Measurements from ENCODE around the gene DHRSX.
"Not testable (repeated sequence)": the region's sequence is repeated elsewhere in the genome, so short reads cannot be mapped to it uniquely, and the experiment has no call there.

The DHRSX gene

DNA sequence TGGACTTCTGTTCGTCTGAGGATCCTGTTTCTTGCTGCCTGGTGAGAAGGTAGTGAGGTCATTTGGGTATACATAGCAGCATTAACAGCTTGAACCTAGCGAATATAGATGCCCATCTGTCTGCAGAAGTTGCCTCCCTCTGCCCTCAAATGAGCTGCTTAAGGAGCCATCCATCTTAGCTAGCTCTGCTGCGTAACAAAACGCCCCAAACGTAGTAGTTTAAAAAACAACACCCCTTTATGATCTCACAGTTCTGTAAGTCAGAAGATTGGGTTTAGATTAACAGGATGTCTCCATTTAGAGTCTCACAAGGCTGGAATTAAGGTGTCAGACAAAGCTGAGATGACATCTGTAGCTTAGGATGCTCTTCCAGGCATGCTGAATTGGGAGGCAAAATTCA, 185.3 kb downstream of the DHRSX start:
- no peak for DNase-seq (ENCODE audit: low spot score)

DNA sequence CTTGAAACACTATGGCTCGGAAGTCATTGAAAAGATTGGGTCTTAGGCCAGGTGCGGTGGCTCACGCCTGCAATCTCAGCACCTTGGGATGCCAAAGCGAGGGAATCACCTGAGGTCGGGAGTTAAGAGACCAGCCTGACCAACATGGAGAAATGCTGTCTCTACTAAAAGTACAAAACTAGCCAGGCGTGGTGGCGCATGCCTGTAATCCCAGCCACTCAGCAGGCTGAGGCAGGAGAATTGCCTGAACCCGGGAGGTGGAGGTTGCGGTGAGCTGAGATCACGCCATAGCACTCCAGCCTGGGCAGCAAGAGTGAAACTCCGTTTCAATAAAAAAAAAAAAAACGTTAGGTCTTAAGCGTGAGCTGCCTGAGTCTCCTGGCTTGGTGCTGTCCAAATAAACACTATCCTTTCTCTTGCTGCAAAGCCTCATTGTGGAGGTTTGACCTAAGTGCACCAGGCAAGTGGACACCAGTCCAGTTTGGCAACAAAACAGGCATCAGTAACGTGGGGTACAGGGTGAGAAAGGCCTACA, 185.9 kb downstream of the DHRSX start:
- no peak for DNase-seq (ENCODE audit: low spot score)

DNA sequence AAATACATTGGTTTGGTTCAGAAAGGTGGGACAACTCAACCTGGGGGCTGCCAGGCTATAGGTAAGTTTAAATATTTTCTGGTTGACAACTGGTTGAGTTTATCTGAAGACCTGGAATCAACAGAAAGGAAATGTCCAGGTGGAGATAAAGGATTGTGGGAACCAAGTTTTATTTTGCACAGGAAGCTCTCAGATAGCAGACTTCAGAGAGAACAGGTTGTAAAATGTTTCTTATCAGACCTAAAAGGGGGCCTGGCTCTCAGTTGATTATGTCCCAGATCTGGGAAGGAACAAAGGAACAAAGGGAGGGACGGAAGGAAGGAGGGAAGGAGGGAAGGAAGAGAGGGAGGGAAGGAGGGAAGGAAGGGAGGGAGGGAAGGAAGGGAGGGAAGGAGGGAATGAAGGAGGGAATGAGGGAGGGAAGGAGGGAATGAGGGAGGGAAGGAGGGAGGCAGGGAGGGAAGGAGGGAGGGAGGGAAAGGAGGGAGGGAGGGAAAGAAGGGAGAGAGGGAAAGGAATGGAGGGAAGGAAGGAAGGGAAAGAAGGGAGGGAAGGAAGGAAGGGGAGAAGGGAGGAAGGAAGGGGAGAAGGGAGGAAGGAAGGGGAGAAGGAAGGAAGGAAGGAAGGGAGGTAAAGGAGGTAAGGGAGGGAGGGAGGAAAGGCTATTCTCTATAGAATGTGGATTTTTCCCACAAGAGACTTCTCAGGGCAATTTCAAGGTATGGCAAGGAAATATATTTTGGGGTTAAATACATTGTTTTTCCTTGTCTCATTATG, 186.7 kb downstream of the DHRSX start:
- DNase-seq (ENCODE audit: low spot score): no peak

DNA sequence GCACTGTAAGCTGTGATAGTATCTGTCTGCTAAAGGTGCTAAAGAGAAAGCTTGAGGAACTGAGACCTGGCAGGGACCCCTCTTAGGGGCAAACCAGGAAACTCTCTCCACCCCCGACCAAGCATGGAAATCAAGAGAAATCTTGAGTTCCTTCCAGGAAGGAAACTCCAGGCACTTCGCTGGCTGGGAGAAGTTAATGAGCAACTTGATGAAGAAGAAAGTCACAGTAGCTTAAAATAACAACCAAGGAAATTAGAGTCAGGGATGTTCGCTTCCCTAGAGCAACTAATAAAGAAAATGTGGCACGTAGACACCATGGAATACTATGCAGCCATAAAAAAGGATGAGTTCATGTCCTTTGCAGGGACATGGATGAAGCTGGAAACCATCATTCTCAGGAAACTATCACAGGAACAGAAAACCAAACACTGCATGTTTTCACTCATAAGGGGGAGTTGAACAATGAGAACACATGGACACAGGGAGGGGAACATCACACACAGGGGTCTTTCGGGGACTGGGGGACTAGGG, 188.7 kb downstream of the DHRSX start:
- not testable (repeated sequence) for DNase-seq (ENCODE audit: low spot score)

DNA sequence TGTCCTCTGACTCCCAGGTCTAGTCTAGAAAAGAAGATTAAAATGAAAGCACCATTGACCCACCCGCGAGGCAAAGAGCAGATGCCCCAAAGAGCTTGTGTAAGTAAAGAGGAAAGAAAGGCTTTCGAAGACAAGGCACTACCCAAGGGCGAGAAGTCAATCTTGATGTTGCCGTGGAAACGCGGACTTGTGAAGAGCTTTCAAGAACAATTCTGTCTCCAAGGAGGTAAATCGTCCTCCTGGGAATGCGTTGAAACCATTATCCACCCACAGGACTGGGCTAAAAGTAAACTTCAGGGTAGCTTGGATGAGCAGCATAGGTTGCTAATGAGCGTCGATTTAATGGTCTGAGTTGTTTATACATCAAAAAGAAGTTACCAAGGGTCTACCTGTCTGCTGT, 189.3 kb downstream of the DHRSX start:
- no peak for DNase-seq (ENCODE audit: low spot score)

DNA sequence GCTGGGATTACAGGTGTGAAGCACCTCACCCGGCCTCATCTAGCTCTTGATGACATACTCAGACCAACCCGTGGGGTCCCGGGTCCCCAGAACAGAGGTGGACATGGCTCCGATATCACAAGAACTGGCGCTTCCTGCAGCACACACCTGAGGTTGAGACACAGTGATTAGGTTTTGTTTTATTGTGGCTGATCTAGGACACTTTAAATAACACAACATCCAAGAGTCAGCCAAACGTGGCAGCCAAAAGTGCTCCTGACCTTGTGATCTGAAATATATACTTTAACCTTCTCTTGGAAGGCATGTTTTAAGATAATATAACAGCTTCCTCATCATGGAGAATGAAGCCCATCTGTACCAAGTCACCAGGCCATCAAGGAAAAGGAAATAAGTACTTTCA, 198.9 kb downstream of the DHRSX start:
- DNase-seq (ENCODE audit: low spot score): no peak

DNA sequence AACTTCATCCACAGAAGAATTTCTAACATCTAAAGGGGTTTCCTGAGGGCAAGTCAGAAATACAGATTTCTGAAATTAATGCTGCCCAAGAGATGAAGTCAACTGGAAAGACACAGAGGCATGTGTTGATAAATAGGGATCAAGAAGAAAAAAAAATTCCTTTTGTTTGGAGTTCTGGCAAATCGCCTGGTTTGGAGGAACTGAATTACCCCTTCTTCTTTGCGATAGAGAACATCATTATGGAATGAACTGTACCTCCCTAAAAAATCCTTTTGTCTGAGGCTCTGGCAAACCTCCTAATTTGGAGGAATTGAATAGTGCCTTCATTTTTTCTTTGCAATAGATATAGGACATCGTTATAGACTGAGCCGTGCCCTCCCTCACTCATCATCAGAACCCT, 200.9 kb downstream of the DHRSX start:
- DNase-seq (ENCODE audit: low spot score): no peak

DNA sequence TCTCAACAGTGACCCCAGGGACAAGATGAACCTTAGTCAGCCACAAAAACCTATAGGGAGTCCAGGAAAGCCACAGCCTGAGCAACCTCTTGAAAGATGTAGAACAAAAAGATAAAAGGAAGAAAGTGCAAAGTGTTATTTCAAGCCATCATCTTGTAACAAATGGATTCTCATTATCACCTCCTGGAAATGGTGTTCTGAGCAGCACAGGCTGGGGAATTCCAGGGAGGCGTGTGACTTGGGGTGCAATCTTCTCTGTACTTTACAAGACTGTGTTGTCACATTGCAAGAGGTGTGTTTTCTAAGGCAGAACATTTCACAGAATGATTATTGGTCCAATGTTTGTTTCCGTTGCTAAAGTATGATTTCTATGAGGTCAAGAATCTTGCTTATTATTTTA, 214.0 kb downstream of the DHRSX start:
- no peak for DNase-seq (ENCODE audit: low spot score)

DNA sequence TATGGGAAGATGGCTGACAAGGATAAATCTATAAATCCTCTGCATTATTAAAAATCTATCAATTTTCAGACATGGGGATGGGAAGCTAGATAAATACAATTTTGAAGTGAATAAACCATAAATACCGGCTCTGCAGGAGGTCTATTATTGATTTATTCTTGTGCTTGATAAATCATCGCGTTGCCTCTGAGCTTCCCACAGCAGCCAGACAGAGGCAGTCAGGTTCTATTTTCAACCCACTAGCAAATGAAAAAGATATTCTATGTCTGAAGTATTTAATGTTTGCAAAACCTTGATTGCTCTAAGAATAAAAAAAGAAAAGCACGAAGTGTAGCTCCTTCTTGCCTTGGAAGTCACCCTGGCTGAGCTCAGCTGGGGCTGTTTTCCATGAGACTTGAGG, 216.2 kb downstream of the DHRSX start:
- DNase-seq (ENCODE audit: low spot score): no peak

DNA sequence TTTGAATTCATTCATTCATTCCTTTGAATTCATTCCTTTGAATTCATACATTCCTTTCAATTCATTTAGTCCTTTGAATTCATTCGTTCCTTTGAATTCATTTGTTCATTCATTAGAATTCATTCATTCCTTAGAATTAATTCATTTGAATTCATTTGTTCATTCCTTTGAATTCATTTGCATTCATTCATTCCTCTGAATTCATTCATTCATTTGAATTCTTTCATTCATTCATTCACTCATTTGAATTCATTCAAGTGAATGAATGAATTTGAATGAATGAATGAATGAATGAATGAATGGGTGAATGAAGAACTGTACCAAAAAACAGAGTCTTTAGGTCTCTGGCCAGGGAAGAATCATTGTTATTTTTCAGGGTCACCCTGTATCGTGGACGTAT, 216.6 kb downstream of the DHRSX start:
- no peak for DNase-seq (ENCODE audit: low spot score)

DNA sequence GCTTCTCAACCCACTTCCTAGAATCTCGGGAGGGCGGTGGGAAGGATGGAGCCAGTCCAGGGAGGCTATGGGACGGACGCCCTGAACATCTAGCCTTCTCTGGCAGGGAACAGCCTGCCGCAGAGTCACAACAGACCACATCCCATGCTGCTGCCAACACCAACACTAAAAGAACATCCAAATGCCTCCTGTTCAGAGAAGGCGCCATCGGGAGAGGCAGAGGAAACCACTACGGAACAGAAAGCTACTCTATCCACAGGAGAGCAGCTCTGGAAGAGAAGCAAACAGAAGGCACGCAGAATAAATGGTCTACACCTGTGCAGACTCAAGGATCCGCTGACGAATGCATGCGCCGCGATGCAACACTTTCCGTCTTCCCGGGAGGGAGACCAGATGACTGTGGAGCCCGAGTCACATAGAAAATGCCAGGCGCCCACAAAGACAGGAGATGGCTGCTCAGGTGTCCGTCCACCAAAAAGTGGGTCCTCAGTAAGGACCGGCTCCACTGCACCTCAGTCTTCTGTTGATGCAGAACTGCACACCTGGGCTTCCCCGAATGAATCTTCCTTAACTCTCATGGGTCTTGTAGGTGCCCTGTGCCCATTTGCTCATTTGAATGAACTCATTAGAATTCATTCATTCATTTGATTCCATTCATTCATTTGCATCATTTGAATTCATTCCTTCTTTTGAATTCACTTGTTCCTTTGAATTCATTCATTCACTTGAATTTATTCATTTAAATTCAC, 217.5 kb downstream of the DHRSX start:
- no peak for DNase-seq (ENCODE audit: low spot score)

DNA sequence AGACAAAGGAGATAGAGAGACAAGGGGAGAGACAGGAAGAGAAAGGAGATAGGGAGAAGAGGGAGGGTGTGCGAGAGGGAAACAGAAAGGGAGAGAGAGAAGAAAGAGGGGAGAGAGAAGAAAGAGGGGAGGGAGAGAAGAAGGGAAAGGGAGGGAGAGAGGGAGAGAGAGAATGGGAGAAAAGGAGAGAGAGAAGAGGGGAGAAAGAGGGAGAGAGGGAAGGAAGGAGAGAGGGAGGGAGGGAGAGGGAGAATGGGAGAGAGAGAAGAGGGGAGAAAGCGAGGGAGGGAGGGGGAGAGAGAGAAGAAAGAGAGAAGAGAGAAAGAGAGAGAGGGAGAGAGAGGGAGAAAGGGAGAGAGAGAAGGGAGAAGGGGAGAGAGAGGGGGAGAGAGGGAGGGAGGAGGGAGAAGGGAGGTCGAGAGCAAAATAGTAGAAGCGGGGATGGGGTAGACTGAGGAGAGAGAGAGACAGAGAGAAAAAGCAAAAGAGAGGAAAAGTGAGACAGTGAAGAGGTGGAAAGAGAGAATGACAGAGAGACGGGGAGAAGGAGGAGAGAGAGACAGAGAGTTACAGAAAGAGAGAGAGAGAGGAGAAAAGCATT, 218.2 kb downstream of the DHRSX start:
- DNase-seq (ENCODE audit: low spot score): no peak

DNA sequence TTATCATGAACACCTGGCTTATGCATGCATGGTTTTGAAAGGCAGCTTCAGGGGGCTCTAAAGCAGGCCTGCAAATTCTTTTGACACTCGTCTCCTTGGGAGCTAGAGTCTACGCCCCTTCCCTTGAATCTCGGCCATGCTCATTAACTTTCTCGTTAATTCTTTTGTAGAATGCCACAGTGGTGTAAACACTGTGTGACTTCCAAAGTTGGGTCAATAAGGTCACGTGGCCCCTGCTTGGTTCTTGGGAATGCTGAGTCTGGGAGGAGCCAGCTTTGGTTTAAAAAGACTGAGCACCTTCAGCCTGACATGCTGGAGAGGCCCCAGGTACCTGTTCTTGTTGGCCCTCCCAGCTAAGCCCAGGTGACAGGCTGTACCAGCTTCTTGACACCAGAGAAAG, 228.4 kb downstream of the DHRSX start:
- no peak for DNase-seq (ENCODE audit: low spot score)

DNA sequence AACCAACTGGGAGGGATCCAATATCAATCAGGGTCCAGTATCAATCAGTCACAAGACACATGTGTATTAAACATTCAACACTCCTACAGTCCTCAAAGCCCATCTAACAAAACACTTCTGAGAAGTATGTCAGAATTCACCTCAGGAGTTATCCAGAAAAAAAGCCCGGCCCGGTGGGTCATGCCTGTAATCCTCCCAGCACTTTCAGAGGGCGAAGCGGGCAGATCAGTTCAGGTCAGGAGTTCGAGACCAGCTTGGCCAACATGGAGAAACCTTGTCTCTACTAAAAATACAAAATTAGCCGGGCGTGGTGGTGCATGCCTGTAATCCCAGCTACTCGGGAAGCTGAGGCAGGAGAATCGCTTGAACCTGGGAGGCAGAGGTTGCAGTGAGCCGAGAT, 229.2 kb downstream of the DHRSX start:
- DNase-seq (ENCODE audit: low spot score): not testable (repeated sequence)

DNA sequence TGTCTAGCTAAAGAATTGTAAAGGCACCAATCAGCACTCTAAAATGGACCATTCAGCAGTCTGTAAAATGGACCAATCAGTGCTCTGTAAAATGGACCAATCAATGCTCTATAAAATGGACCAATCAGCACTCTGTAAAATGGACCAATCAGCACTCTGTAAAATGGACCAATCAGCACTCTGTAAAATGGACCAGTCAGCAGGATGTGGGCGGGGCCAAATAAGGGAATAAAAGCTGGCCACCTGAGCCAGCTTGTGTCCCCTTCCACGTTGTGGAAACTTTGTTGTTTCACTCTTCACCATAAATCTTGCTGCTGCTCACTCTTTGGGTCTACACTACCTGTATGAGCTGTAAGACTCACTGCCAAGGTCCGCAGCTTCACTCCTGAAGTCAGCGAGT, 230.0 kb downstream of the DHRSX start:
- not testable (repeated sequence) for DNase-seq (ENCODE audit: low spot score)

DNA sequence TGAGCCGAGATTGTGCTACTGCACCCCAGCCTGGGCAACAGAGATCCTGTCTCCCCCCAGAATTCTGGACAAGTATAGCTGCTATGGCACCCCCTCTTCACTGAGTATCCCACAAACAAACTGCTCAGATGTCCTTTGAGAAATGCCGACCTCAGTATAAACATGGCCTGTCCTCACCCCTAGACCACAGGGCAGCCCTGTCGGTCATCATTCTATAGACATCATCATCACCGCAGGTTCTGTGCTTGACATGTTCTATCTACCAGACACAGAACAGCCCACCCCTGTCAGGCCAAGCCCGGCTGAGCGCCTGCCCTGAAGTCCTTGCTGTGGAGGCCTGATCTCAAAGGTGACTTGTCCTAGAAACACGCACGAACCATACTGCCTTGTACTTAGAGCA, 232.9 kb downstream of the DHRSX start:
- DNase-seq (ENCODE audit: low spot score): no peak

DNA sequence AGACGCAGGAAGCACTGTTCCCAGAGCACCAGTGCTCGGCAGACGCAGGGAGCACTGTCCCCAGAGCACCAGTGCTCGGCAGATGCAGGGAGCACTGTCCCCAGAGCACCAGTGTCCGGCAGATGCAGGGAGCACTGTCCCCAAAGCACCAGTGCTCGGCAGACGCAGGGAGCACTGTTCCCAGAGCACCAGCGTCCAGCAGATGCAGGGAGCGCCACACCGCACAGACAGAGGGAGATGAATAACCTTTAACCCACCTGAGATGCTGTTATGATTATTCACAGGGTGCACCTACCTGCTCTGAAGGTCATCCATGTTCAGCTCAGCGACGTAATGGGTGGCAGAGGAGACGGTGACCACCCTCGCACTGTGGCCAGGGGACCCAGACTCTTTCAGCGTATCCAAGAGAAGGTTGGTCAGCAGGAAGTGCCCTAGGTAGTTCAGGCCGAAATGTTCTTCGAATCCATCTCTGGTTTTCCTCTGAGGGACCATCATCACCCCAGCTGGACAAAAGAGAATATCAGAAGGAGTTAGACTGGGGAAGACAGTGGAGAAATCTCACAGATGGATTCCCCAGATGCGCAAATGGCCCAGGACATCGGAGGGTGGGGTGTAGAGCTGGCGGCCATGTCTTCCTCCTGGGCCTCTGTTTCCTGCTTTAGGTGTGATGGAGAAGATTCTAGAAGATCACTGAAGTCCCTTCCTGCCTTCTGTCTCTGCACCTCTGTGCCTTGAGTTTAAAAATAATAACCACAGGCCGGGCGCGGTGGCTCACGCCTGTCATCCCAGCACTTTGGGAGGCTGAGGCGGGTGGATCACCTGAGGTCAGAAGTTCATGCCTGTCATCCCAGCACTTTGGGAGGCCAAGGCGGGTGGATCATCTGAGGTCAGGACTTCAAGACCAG, 234.1 kb downstream of the DHRSX start:
- DNase-seq (ENCODE audit: low spot score): no peak

DNA sequence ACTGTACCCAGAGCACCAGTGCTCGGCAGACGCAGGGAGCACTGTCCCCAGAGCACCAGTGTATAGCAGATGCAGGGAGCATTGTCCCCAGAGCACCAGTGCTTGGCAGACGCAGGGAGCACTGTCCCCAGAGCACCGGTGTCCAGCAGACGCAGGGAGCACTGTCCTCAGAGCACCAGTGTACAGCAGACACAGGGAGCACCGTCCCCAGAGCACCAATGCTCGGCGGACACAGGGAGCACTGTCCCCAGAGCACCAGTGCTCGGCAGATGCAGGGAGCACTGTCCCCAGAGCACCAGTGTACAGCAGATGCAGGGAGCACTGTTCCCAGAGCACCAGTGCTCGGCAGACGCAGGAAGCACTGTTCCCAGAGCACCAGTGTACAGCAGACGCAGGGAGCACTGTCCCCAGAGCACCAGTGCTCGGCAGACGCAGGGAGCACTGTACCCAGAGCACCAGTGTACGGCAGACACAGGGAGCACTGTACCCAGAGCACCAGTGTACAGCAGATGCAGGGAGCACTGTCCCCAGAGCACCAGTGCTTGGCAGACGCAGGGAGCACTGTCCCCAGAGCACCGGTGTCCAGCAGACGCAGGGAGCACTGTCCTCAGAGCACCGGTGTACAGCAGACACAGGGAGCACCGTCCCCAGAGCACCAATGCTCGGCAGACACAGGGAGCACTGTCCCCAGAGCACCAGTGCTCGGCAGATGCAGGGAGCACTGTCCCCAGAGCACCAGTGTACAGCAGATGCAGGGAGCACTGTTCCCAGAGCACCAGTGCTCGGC, 234.9 kb downstream of the DHRSX start:
- DNase-seq (ENCODE audit: low spot score): not testable (repeated sequence)

DNA sequence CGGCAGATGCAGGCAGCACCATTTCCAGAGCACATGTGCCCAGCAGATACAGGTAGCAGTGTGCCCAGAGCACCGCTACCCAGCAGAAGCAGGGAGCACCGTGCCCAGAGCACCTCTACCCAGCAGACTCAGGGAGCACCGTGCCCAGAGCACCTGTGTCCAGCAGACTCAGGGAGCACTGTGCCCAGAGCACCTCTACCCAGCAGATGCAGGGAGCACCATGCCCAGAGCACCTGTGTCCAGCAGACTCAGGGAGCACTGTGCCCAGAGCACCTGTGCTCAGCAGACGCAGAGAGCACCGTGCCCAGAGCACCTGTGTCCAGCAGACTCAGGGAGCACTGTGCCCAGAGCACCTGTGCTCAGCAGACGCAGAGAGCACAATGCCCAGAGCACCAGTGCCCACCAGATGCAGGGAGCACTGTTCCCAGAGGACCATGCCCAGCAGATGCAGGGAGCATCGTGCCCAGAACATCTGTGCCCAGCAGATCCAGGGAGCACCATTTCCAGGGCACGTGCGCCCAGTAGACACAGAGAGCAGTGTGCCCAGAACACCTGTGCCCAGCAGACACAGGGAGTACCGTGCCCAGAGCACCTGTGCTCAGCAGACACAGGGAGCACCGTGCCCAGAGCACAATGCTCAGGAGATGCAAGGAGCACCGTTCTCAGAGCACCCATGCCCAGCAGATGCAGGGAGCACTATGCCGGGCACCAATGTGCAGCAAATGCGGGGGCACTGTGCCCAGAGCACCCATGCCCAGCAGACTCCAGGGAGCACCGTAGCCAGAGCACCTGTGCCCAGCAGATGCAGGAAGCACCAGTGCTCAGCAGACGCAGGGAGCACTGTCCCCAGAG, 236.4 kb downstream of the DHRSX start:
- DNase-seq (ENCODE audit: low spot score): no peak

DNA sequence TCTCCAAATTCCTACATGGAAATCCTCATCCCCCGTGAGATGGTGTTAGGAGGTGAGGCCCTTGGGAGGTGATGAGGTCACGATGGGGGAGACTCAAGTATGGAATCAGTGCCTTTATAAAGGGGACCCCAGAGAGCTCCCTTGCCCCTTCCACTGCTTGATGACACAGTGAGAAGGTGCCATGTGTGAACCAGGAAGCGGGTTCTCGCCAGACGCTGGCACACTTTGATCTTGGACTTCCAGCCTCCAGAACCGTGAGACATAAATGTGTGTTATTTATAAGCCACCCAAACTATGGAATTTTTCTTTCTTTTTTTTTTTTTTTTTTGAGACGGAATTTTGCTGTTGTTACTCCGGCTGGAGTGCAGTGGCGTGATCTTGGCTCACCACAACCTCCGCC, 237.6 kb downstream of the DHRSX start:
- DNase-seq (ENCODE audit: low spot score): no peak

All from germinal center (tissue), 1 donor.